ENCODE measurements around the gene MYO10. TPM values are rescaled to one million over a fixed set of nuclear protein-coding genes. Genes with fewer than 3 reads are reported as not detected.

MYO10 gene
- total RNA-seq, 1 donor from 2014 or later = 67.0 TPM

DNA sequence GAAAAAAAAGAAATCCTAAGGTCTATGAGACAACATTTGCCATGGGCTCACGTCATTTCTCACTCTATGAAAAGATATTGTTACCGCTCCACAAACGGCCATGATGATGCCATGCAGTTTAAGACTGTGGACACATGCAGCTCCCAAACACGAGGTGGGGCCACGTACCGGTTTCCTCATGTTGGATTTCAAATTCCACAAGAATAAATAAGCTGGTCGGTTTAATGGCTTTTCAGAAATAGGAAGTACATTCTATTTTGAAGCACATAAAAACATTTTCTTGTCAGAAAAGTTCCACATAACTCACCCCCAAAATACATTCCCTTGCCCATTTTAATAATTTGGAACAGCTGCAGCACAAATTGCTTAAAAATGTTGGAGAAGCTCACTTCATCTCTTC, 130.6 kb downstream of the MYO10 start:
- Histone ChIP-seq H3K9me3 (no peaks in the 10 kb centered on the region), H3K27ac (no peak overlapping the region), H3K4me1 (peaks cover 26% of the 10 kb centered on the region), H3K36me3 (no peaks in the 10 kb centered on the region), H3K4me3 (no peak overlapping the region), H3K27me3 (no peaks in the 10 kb centered on the region)
- ATAC-seq (no peak), DNase-seq (no peak)
- intact Hi-C loops (cut with DNase I) = no loop called here
- TF ChIP-seq, protein P1, sequence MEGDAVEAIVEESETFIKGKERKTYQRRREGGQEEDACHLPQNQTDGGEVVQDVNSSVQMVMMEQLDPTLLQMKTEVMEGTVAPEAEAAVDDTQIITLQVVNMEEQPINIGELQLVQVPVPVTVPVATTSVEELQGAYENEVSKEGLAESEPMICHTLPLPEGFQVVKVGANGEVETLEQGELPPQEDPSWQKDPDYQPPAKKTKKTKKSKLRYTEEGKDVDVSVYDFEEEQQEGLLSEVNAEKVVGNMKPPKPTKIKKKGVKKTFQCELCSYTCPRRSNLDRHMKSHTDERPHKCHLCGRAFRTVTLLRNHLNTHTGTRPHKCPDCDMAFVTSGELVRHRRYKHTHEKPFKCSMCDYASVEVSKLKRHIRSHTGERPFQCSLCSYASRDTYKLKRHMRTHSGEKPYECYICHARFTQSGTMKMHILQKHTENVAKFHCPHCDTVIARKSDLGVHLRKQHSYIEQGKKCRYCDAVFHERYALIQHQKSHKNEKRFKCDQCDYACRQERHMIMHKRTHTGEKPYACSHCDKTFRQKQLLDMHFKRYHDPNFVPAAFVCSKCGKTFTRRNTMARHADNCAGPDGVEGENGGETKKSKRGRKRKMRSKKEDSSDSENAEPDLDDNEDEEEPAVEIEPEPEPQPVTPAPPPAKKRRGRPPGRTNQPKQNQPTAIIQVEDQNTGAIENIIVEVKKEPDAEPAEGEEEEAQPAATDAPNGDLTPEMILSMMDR (IDR thresholded peaks at IDR 0.05) = no peak

DNA sequence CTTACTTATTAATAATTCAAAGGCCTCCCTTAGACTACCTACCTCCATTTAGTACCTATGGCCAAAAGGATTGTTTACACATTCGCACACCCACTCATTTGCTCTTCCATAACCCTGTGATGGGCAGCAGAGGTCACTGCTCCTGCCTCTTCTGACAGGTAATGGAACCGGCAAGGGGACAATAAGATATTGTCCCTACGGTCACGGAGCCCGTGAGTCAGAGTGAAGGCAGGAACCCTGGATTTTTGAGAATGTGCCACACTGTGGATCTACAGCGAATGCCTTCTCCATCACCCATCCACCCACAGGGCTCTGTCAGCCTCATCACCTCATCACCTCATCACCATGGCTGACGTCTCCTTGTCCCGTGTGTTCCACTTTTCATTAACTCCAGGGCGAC, 132.3 kb downstream of the MYO10 start:
- H3K27ac ChIP-seq = no peak overlapping the region
- no peaks in the 10 kb centered on the region for H3K27me3 ChIP-seq
- TF ChIP-seq, protein P1 (IDR thresholded peaks at IDR 0.05) = no peak
- H3K4me1 ChIP-seq = peaks cover 14% of the 10 kb centered on the region
- intact Hi-C loops (cut with DNase I) = no loop called here
- no peaks in the 10 kb centered on the region for H3K9me3 ChIP-seq
- no peak for ATAC-seq
- DNase-seq = no peak
- no peaks in the 10 kb centered on the region for H3K36me3 ChIP-seq
- H3K4me3 ChIP-seq = no peak overlapping the region

DNA sequence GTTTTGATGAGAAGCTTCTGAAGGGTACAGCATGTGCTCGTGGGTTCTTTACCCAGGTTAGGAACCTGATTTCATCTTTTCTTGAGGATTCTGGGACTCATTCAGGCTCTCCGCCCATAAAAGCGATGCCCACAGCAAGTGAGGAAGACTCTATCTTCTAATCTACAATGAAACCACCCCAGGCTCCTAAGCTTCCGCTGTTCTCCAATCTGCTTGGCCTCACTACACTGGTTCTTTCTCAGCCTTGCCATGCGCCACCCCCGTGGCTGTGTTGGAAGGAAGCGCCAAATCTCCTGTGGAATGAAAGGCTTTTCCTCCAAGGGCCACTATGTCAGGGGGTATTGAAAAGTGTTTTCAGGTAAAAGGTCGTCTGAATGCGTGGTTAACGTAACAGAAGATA, 135.6 kb downstream of the MYO10 start:
- intact Hi-C loops (cut with DNase I) = no loop called here
- ATAC-seq (no peak), DNase-seq (no peak)
- Histone ChIP-seq H3K4me3 (no peak overlapping the region), H3K27me3 (no peaks in the 10 kb centered on the region), H3K27ac (no peak overlapping the region), H3K9me3 (no peaks in the 10 kb centered on the region), H3K36me3 (no peaks in the 10 kb centered on the region), H3K4me1 (no peaks in the 10 kb centered on the region)
- TF ChIP-seq, protein P1 (IDR thresholded peaks at IDR 0.05) = no peak

DNA sequence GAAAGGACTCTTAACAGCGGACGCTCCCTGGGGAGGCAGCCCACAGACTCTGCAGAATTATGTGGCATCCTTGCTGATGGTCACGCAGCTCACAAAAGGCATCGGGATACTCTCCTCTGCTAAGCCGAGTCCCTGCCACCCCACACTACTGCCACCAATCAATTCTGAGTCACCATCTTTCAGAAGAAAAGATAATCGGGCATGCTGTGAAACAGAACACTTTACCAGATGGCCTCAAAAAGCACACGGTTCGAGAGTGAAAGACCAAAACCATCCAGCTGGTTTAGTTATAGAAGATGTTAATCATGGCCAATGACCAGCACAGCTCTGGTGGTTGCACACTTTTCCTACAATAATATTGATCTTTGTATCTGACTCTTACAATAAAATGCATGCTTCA, 136.3 kb downstream of the MYO10 start:
- intact Hi-C loops (cut with DNase I) = loop anchor here (10.0 kb wide), 1 partner anchor 135 kb away; the partner anchor contains the start of gene MYO10
- Histone ChIP-seq H3K4me3 (no peak overlapping the region), H3K27me3 (no peaks in the 10 kb centered on the region), H3K36me3 (no peaks in the 10 kb centered on the region), H3K27ac (no peak overlapping the region), H3K9me3 (no peaks in the 10 kb centered on the region), H3K4me1 (no peaks in the 10 kb centered on the region)
- DNase-seq (no peak), ATAC-seq (no peak)
- TF ChIP-seq, protein P1 (IDR thresholded peaks at IDR 0.05) = no peak

DNA sequence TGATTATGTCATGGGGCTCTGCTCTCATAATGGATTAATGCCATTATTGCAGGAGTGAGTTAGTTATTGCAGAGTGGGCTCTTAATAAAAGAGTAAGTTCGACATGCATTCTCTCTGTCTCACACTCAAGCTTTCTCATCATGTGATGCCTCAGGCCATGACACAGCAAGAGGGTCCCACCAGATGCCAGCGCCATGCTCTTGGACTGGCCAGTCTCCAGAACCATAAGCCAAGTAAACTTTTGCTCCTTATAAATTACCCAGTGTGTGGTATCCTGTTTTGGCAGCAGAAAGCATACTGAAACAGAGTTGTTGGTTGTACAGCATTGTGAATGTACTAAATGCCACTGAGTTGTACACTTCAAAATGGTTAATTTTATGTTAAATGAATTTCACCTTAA, 138.1 kb downstream of the MYO10 start:
- intact Hi-C loops (cut with DNase I) = loop anchor here (10.0 kb wide), 1 partner anchor 137 kb away; the partner anchor contains the start of gene MYO10
- TF ChIP-seq, protein P1 (IDR thresholded peaks at IDR 0.05) = no peak
- no peaks in the 10 kb centered on the region for H3K27me3 ChIP-seq
- H3K36me3 ChIP-seq = no peaks in the 10 kb centered on the region
- no peaks in the 10 kb centered on the region for H3K9me3 ChIP-seq
- DNase-seq (no peak), ATAC-seq (no peak)
- no peak overlapping the region for H3K4me3 ChIP-seq
- no peaks in the 10 kb centered on the region for H3K4me1 ChIP-seq
- no peak overlapping the region for H3K27ac ChIP-seq
